Left kidney (tissue), 2 donors: Measurements from ENCODE around the gene EP400. TPM values are rescaled to one million over a fixed set of nuclear protein-coding genes. Genes with fewer than 3 reads are reported as not detected.
"Not testable (repeated sequence)": the region's sequence is repeated elsewhere in the genome, so short reads cannot be mapped to it uniquely, and the experiment has no call there.

Experiments used
- DNase-seq: peaks from one replicate; pipeline ENCODE4 v3.0.0-alpha.2; 2013
- polyA plus RNA-seq: library from polyadenylated mRNA; unstranded; fragments of 120-200 nt; gene quantifications from one replicate; pipeline ENCODE4 v1.2.1, GENCODE V29; 2013; ENCODE audit not compliant: insufficient read length

The EP400 gene
- polyA plus RNA-seq, 1 donor, result 50.4 TPM

DNA sequence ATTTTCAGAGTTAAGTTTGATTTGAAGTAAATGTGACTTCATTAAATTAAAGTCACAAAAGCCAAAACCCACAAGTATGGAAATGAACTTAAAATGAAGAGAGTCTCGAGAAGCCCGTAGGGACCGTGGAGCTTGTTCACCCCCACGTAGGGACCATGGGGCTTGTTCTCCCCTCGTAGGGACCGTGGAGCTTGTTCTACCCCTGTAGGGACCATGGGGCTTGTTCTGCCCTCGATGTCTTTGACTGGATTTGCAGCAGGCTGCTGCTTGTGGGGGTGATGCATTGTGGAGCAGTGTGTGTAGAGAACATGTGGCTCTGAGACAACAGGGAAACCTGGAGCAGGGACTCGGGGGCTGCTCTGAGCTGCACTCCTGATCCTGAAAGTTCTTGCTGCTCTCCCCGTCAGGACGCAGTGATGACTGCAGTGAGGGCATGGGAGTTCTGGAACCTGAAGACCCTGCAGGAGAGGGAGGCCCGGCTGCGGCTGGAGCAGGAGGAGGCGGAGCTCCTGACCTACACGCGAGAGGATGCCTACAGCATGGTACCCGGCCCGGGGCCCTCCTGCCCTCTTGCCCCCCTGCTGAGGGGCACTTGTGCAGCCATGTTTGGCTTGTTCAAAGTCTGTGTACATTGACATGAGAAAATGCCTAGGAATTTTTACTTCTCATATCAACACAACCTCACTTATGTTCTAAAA is 94.2 kb downstream of the EP400 start:
- DNase-seq, result no peak

DNA sequence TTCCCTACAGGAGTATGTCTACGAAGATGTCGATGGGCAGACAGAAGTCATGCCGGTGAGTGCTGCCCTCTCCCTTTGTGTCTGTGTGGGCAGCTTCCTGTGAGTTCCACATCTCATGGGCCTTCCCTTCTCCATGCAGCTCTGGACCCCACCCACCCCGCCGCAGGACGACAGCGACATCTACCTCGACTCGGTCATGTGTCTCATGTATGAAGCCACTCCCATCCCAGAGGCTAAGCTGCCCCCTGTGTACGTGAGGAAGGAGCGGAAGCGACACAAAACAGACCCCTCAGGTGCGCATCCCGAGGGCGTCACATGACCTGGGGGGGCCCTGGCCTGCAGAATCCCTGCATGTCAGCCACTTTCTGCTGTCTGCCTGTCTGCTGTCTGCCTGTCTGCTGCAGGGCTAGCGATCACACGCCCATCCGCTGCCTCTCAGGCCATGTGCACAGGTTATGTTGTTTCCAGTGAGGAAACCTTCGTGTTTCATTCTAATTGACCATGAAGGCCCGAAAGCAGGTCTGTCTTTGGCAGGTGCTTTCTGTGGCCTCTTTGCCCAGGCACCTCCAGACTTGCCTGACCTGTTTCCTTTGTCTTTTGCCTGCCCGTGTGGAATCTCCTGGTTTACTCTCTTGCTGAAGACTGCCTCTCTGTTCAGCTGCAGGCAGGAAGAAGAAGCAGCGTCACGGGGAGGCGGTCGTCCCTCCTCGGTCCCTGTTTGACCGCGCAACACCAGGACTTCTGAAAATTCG is 95.1 kb downstream of the EP400 start:
- DNase-seq, result no peak

DNA sequence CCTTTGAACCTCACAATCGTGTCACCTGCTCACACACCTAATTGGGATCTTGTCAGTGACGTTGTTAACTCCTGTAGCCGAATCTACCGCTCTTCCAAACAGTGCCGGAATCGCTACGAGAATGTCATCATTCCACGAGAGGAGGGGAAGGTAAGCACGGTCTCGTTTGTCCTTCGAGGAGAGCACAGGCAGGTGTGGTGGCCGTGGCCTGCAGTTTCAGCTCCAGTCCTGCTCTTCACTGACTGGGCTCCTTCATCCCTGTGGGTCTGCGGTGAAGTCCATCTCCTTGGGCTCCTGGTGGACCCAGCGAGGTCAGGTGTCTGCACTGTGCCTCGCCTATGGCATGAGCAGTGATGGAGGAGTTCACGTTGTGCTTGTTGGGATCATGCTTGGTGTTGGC is 96.0 kb downstream of the EP400 start:
- DNase-seq, result no peak

DNA sequence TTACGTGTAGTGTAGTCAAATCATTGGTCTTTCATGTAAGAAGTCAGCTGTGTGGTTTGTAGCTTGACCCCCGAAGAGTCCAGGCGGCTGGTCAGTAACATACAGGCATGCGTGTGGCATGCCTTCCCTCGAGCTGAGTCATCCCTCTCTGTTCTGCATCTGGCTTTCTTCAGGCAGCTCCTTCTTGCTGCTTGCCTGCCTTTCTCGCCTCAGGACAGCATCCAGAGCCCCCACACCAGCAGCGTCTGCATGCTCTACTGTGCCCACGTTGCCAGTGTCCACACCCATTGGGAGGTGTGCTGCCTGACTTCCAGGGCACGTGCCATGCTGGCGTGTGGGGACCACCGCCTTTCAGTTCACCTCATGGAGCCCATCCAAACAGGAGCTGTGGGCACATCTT is 96.8 kb downstream of the EP400 start:
- DNase-seq, result no peak

DNA sequence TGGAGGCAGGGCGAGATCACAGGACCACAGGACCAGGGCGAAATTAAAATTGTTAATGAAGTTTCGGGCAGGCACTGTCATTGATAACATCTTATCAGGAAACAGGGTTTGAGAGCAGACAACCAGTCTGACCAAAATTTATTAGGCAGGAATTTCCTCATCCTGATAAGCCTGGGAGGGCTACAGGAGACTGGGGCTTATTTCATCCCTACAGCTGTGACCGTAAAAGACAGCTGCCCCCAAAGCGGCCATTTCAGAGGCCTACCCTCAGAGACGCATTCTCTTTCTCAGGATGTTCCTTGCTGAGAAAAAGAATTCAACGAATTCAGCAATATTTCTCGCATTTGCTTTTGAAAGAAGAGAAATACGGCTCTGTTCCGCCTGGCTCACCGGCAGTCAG is 97.9 kb downstream of the EP400 start:
- not testable (repeated sequence) for DNase-seq

DNA sequence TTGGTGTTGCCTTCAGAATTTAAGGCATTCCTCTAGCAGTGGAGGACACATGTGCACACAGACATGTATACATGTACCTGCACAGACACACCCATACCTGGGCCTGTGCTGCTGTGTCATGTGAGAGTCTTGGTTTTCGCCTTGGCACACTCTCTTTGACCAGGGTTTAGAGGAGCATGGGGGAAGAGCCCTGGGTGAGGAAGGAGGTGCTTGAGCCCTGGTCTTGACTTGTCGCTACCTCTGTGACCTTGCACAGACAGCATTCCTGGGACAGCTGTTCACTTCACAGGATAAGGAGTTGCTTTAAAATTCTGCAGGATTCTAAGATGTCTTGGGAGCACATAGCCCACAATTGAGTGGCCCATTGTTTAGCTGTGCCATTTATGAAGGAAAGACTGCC is 99.7 kb downstream of the EP400 start:
- DNase-seq, result no peak

DNA sequence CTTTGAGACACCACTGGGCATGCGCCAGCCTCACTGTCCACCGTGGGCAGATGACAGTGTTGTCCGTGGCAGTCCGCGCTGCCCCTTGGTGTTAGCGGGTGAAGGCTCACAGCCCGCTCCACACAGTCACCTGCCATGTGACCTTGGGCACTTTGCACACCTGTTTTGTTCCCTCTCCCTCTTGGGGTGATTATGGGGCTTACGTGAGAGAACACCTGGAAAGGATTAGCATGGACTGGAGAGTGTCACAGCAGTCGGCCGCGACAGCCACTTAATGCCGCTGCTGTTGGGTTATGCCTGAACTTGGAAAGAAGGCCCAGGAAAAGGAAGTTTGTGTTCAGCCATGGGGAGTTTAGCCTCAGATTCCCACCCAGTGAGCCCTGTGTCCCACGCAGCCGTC is 100.1 kb downstream of the EP400 start:
- no peak for DNase-seq

DNA sequence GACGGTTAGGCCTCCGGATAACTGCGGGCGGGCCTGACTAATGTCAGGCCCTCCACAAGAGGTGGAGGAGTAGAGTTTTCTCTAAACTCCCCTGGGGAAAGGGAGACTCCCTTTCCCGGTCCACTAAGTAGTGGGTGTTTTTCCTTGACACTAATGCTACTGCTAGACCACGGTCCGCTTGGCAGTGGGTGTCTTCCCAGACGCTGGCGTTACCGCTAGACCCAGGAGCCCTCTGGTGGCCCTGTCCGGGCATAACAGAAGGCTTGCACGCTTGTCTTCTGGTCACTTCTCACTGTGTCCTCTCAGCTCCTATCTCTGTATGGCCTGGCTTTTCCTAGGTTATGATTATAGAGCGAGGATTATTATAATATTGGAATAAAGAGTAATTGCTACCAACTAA is 102.0 kb downstream of the EP400 start:
- not testable (repeated sequence) for DNase-seq

DNA sequence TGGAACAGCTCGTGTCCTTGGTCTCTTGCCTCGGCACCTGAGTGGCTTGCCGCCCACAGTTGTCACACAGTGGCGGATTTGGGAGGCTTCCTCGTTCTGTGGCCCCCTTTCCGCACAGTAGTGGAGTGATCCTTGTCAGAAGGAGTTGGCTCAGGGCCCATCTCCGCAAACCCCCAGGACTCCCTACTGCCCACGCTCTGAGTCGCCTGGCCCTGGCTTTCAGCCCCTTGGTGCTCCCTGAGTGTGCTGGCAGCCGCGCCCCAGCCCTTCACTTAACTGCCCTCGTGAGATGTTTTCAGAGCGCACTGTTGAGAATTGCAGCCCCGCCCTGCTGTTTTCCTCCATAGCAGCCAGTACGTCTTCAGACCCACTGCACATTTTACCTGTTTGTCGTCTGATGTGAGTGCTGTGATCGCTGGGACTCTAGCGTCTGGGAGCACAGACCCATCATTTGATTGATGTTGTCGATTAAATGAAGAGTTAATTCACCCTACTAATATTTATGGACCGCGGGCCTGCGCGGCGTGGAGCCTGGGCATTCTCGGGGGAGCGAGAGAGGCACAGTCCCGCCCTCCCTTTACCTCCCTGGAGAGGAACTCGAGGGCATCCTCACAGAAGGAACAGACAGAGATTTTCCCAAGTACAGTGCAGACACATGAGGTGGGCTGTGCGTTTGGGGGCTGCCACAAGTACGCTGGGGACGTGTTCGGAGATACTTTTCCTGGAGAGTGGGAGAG is 102.6 kb downstream of the EP400 start:
- DNase-seq, result no peak

DNA sequence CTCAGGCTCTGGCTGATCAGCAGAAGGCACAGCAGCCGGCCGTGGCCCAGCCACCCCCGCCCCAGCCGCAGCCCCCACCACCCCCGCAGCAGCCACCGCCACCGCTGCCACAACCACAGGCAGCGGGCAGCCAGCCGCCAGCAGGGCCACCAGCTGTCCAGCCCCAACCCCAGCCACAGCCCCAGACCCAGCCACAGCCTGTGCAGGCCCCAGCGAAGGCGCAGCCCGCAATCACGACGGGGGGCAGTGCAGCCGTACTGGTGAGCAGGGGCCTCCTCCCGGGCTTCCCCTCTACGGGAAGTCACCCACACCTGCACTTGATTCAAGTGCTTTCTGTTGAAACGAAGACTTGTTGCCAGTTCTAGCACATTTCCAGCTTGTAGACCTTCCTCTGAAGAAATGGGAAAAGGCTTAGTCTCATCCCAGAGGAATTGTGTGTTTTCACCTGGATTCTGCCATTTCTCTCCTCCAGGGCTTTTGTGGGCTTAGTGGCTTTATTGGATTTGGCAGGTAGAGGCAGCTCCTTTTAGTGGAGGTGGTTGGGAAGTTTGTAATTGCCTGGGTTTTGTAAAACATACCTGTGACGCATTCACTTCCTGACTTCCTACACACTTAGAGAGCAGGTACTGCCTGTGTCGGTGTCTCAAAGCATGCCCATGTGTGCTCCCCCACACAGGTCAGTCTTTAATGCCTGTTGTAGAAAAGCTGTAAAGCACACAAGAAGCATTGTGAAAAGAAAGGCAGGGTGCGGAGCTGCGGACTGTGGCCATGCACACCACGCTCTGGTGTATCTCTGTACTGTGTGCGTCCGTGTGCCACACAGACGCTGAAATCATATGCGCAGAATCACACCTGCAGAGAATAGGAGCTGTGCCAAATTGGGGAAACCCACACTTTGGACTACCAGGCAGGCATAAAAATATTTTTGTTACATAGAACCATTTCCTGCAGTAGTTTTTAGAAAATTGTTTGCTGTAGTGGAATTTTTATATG is 103.9 kb downstream of the EP400 start:
- no peak for DNase-seq

DNA sequence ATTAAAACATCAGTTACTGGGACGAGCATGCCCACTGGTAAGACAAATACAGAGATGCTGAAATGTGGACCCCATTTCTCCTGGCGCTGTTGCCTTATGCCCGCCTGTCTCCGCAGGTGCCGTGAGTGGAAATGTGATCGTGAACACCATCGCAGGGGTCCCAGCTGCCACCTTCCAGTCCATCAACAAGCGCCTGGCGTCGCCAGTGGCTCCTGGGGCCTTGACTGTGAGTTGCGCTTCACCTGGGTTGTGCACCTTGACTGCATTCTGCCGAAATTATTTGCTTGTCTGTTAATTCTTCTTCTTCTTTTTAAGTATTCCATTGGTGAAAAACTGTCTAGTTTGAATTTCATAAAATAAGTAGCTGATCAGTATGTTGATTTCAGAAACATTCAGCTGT is 105.2 kb downstream of the EP400 start:
- DNase-seq, result no peak

DNA sequence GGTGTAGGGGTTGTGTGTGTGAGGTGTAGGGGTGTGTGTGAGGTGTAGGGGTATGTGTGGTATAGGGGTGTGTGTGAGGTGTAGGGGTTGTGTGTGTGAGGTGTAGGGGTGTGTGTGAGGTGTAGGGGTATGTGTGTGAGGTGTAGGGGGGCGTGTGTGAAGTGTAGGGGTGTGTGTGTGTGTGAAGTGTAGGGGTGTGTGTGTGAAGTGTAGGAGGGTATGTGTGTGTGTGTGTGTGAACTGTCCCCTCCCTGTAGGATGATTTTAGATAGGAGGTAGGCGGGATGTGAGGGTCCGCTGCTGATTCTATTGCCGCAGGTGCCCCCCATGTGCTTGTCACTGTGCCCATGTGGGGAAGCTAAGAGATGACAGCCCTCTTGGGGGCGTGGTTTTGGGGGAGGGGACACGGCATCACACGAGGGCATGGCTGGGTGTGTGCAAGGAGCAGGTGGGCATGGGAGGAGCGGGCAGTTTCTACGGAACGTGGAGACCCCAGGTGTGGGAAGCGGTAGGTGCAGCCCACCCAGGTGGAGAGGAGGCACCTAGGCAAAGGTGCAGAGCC is 105.9 kb downstream of the EP400 start:
- no peak for DNase-seq

DNA sequence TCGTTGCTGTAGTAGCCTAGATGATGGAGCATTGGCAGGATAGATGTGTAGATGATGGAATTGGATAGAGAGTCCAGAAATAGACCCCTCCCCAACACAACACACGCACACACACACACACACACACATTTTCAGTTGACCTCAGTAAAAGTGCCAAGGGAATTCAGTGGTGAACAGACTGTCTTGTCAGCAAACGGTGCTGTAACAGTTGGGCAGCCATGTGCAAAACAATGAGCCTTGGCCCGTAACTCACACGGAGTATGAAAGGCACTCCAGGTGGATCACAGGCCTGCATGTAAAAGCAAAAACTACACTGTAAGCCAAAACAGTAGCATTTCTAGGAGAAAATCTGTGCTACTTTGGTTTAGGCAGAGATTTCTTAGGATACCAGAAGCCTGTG is 106.6 kb downstream of the EP400 start:
- no peak for DNase-seq

DNA sequence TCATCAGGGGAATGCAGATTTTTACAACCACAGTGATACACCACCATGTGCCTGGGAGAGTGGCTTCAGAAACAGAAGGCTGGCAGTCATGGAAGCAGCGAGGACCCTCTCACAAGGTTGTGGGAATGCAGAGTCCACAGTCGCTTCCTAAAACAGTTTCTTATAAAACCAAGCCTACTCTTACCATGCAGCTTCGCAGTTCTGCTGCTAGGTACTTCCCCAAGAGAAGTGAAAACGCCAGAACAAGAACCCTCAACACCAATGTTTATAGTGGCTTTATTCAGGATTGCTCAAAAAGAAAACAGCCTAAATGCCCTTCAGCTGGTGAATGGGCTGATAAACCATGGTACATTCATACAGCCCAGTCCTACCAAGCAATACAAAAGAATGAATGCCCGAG is 107.2 kb downstream of the EP400 start:
- no peak for DNase-seq

DNA sequence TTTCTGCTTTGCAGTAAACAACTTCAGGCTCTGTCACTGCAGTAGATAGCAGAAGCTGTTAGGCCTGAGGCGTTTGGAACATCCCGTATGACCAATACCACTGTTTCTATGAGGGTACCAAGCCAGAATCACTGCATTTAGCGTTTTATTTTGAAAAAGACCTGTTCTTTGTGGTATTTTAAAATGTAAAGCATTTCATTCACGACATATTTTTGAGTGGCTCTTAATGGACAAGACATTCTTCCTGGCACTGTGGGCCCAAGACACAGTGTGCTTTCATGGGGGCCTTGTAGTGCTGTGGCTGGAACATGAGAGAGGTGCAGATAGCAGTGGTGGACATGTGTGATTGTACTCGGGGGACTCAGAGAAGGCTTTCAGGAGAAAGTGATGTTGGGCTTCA is 107.9 kb downstream of the EP400 start:
- DNase-seq, result no peak

DNA sequence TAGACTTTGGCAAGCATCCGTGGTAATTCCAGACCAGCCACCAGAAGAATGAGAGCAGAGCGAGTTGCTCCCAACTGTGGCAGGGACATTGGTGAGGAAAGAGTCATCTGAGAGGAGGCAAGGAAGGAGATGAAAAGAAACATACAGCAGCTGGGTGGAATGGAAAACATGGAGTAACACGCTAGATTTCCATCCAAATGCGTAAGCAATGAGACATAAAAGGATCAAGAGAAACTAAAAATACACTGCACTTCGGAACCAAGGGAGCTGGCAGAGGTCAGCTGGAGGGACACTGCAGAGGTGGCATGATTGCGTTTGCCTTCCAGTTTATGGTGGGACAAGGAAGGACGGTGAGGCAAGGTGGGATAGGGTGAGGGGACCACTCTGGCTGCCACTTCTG is 111.5 kb downstream of the EP400 start:
- no peak for DNase-seq

DNA sequence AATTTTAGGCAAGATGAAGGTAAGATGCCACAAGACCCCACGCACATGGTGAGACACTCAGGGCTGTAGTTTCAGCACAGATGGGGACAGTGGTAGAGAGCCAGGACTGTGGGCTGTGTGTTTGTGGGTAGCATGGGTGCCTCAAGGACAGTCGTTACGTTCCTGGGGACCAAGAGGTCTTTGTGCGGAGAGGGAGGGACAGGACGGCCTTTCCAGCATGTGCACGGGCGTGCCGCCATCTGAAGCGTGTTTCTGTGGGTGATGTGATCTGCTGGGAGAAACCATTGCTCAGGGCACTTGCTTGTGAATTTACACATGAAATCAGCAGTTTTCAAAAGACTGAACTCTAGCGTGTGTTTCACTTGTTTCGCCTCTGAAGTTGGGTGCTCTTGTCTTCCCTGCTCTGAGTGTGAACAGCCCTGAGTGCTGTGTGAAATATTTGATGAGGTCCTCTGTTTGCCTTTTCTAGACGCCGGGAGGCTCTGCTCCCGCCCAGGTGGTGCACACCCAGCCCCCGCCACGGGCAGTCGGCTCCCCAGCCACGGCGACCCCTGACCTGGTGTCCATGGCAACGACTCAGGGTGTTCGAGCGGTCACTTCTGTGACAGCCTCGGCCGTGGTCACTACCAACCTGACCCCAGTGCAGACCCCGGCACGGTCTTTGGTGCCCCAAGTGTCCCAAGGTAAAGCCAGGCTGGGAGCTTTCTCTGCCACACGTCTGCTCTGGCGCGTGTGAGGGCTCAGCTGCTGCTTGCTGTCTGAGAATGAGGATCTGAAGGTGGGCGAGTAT is 112.1 kb downstream of the EP400 start:
- no peak for DNase-seq

DNA sequence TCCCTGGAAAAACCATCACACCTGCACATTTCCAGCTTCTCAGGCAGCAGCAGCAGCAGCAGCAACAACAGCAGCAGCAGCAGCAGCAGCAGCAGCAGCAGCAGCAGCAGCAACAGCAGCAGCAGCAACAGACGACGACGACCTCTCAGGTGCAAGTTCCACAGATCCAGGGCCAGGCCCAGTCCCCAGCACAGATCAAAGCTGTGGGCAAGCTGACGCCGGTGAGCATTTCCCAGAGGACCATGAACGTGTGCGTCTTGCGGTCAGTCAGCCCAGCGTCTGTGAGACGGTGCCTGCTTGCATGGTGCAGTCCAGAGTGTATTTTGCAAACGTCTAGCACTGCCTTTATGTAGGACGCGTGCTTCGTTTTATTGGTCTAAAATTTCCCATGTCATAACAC is 112.7 kb downstream of the EP400 start:
- no peak for DNase-seq

DNA sequence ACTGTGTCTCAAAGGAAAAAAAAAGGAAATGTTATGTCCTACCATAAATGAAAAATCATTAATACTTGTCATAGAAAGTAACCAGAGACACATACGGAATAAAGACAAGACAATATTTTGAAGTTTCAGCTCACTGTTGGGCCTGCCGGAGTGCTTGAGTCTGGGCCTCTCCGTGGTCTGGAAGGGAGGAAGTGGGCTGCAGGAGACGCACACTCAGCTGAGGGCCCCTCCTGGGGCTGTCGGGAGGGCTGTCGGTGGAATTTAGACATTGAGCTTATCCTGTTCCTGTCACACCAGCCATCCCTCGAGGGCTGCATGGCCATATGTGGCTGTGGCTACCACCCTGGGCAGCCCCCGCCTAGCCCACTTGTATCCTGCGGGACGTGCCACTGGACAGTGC is 113.7 kb downstream of the EP400 start:
- no peak for DNase-seq

DNA sequence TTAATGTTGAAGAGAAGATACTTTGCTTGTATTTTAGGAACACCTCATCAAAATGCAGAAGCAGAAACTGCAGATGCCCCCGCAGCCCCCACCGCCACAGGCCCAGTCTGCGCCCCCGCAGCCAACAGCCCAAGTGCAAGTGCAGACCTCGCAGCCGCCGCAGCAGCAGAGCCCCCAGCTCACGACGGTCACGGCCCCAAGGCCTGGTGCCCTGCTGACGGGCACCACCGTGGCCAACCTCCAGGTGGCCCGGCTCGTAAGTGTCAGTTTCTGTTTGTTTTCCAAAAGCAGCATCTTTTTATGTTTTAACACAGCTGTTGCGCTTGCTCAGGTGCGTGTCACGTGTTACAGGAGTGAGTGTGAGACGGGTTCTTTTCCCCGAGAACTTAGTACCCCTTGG is 114.9 kb downstream of the EP400 start:
- DNase-seq, result no peak

DNA sequence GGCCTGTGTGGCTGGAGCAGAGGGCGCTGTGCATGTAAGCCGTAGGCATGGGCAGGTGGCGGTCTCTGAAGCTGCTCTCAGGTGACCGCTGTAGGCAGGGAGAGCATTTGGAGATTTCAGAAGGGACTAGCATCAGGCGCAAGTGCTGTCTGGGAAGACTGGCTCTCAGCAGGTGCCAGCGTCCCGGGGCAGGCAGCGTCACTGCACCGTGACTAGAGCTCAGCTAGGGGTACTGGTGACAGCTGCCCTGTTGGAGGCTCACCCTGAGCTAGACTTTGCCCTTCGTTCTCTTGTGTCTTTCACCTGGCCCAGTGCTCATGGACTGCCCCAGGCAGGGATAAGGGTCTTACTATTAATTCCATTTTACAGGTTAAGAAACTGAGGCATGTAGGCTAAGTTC is 115.5 kb downstream of the EP400 start:
- no peak for DNase-seq
